ENCODE data around the gene KRTAP4-5.

DNA sequence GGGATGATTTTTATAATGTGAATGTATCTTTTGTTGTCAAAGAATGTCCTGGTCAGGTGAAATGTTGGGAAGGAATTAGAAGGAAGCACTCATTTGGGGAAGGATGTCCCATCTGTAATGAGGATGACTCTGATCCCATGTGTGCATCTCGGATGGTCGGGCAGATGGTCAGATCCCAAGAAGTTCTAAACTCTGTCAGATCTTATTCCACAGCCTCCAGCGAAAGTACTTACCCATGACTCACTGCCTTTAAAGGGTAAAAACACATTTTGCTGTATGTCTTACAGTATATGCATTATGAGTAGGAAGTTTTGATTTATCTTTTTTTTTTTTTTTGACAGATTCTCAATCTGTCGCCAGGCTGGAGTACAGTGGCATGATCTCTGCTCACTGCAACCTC is 30.9 kb downstream of the KRTAP4-5 start:
- no peak for TF ChIP-seq EZH2 (IDR thresholded peaks at IDR 0.05; ENCODE audit: low read depth, unreplicated experiment)
- TF ChIP-seq EZH2phosphoT487 (IDR thresholded peaks at IDR 0.05; ENCODE audit: unreplicated experiment) = no peak
- TF ChIP-seq, protein P1, sequence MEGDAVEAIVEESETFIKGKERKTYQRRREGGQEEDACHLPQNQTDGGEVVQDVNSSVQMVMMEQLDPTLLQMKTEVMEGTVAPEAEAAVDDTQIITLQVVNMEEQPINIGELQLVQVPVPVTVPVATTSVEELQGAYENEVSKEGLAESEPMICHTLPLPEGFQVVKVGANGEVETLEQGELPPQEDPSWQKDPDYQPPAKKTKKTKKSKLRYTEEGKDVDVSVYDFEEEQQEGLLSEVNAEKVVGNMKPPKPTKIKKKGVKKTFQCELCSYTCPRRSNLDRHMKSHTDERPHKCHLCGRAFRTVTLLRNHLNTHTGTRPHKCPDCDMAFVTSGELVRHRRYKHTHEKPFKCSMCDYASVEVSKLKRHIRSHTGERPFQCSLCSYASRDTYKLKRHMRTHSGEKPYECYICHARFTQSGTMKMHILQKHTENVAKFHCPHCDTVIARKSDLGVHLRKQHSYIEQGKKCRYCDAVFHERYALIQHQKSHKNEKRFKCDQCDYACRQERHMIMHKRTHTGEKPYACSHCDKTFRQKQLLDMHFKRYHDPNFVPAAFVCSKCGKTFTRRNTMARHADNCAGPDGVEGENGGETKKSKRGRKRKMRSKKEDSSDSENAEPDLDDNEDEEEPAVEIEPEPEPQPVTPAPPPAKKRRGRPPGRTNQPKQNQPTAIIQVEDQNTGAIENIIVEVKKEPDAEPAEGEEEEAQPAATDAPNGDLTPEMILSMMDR (conservative IDR thresholded peaks at IDR 0.05; ENCODE audit: low read depth in 2 of 2) = no peak
